GM19238 (cell line): Measurements from ENCODE around the gene INS.

Experiments
- DNase-seq: peaks from one replicate; pipeline ENCODE4 v3.0.0; 2011; ENCODE audit warnings: low spot score; ENCODE audit not compliant: insufficient read length

INS gene

DNA sequence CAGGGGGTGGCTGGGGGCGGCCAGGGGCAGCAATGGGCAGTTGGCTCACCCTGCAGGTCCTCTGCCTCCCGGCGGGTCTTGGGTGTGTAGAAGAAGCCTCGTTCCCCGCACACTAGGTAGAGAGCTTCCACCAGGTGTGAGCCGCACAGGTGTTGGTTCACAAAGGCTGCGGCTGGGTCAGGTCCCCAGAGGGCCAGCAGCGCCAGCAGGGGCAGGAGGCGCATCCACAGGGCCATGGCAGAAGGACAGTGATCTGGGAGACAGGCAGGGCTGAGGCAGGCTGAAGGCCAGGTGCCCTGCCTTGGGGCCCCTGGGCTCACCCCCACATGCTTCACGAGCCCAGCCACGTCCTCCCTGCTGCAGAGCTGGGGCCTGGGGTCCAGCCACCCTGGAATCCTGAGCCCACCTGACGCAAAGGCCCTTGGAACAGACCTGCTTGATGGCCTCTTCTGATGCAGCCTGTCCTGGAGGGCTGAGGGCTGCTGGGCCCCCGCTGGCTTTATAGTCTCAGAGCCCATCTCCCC is at the start of gene INS:
INS (minus strand) TSS at position 474 of the 524 bp plus-strand sequence; CDS start at position 236, 238 bp downstream.
- DNase-seq, result no peak

DNA sequence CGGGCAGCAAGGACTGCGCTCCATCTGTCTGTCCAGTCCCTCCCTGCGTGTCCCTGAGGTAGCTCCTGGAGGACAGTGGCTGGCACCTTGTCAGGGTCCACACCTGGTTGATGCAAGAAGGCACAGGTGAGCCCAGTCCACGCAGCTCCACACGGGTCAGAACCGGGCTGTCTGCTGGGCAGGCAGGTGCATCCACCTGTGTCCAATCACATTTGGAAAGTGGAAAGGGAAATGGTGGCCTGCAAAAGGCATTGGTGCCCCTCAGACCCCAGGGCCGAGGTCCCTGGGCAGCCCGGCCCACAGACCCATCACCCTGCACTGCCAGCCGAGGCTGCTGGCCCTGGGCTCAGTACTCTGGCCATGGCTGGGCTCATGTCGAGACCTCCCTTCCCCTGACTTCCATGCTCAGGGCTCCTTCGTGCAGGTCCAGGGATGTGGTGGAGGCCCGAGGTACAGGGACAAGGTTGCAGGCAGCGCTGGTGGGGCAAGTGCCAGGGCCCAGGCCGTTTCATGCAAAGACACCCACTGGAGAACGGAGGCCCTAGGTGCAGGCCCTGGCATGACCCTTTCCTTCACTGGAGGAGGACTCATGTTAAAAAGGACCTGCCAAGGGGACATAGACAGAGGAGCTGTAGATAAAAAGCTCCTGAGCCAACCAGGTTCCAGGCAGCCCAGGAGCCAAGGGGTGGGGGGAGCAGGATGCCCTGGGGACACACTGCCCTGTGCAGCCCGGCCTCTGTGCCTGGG is 49.5 kb upstream of the INS start:
- DNase-seq, result no peak

DNA sequence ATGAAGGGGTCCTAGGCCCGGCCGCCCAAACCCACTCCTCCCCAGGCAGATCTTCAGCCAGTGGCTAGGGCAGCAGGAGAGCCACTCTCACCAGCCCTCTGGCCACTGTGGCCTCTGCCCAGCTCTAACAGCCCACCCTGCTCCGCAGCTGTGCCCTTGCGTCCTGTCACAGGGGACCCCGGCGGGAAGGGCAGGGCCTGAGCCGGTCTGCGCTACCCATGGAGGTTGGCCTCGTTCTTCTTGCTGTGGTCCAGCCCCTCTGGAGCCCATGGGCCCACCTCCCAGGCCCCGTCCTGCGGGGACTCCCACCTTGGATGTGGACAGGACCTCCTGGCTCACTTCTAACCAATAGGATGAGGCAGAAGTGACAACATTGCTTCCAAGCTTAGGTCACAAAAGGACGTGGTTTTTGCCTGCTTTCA is 48.9 kb upstream of the INS start:
- no peak for DNase-seq

GRCh38 chr11:2209370-2209801 is 48.4 kb upstream of the INS start:
- DNase-seq, result no peak

- DNase-seq, result no peak
These were observed 47.8 kb upstream of the INS start for GRCh38 chr11:2208691-2209369.

DNA sequence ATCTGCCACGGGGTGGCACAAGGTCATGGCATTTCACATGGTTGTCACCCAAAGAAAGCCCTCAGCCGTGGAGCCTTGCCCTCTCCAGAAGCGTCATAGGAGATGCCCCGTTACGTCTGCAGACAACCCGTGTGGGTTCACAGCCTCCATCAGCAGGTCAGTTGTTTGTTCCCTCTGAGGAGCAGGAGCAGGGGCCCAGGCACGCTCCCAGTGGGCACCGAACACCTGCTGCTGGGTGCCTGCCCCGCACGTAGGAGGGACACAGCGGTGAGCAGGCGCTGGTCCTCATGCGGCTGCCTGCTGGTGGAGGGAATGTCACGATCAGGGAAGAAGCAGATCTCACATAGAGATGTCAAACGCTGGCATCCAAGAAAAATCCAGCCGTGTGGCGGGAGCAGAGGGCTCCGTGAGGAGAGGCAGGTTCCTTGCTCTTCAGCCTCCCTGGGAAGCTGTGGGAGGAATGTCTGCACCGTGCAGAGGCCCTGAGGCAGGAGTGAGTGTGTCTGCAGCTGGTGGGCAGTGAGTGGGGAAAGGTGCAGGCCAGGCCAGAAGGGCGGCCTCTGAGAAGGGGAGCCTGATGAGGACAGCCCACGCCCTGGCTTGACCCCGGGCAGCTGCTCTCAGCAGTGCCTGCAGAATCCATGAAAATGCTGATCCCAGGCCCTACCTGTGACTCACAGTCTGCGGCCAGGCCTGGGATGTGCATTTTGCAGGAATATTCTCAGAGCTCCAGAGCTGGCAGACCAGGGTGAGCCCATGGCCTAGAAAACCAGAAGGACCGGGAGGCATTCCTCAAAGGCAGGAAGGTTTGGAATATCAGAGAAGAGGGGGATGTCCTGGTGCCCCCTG is 47.0 kb upstream of the INS start:
- DNase-seq, result no peak

DNA sequence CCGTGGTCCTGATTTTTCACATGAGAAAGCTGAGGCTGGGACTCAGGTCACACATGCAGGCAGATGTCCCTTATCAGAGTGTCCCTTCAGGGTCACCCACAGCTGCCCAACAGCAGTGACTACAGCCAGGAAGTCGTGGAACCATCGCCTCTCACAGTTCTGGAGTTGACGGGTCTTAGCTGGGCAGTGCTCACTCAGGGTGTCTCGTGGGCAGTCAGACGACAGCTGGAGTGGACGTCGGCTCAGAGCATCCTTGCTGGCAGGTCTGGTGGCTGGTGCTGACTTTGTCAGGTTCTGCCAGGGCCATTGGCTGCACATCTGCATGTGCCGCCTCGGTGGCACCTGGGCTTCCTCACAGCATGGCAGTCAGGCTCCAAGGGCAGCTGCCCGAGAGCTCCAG is 46.2 kb upstream of the INS start:
- no peak for DNase-seq

GRCh38 chr11:2205981-2206690 is 45.1 kb upstream of the INS start:
- no peak for DNase-seq

GRCh38 chr11:2205214-2205720 is 44.3 kb upstream of the INS start:
- no peak for DNase-seq

GRCh38 chr11:2204361-2205213 is 43.6 kb upstream of the INS start:
- no peak for DNase-seq

- DNase-seq, result no peak
These were observed 42.6 kb upstream of the INS start for GRCh38 chr11:2203440-2204259.

DNA sequence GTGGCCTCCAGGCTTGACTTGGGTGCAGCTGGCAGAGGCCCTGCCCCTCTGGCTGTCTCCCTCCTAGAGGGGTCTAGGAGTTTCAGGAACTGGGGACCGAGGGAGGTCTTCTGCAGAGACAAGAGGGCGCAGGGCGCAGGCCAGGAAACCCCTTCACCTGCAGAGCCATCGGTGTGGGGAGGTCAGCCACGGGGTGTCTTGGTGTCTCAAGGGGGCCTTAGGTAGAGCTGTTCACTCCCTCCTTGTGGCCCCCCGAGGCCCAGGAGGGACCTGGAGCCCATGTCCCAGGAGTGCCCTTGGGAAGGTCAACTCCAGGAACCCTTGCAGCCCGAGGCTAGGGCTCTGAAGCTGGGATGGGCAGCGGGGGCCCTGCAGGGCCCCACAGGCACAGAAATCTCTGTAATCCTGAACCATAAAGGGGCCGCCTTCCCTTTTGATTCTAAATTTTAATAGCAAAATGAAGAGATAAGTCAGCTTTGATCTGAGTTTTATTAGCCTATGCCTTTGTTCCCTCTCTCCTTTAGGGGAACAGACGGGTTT is 42.0 kb upstream of the INS start:
- no peak for DNase-seq

DNA sequence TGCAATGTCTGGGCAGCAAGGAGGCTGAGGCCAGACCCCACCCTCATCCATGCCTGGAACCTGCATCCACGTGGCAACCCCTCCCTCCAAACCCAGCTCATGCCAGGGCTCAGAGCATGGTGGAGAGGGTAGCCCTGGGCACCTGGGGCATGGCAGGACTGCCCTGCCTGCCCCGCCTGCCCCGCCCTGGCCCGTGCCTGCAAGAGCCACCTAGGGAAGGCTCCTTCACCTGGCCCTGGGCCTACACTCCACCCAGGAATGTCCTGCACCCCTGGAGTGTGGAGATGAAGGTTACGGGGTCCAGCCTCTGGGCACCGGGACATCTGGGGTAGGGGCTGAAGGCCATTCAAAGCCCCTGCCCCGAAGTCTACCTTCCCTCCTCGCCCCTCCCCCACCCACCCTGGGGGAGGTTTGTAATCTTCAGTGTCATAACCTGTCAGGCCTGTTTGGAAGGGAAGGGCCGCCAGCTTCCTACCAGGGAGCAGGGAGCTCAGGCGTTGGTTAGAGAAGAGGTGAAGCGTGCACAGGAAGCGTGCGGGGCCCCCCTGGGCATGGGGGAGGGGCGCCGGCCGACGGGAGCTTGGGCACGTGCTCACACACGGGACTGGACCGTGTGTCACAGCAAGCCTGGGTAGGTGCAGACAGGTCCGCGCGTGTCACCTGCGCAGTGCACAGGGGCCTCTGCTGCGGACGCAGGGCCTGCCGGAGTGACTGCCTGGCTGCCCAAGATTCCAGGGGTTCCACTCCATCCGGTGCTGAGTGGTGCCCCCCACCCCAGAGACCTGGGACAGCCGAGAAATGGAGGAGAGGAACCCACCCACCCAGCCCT is 41.3 kb upstream of the INS start:
- DNase-seq, result no peak

GRCh38 chr11:2201542-2201941 is 40.5 kb upstream of the INS start:
- no peak for DNase-seq

GRCh38 chr11:2200957-2201519 is 40.0 kb upstream of the INS start:
- no peak for DNase-seq

DNA sequence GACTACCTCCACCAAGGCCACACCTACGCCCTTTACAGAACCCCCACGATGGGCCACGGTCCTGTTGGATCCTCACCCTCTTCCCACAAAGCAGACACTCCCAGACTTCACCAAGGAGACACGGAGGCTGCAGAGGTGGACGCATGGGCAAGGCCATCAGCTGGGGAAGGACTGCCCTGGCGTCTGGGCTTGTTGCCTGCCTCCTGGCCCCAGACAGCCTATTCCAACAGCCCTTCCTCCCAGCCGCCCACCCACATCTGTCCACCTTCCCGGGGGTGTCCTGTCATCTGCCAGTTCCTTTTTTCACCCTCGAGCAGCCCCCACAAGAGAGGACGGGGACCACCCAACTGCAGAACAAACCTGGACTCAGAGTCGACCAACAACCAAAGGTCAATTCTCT is 39.5 kb upstream of the INS start:
- no peak for DNase-seq

DNA sequence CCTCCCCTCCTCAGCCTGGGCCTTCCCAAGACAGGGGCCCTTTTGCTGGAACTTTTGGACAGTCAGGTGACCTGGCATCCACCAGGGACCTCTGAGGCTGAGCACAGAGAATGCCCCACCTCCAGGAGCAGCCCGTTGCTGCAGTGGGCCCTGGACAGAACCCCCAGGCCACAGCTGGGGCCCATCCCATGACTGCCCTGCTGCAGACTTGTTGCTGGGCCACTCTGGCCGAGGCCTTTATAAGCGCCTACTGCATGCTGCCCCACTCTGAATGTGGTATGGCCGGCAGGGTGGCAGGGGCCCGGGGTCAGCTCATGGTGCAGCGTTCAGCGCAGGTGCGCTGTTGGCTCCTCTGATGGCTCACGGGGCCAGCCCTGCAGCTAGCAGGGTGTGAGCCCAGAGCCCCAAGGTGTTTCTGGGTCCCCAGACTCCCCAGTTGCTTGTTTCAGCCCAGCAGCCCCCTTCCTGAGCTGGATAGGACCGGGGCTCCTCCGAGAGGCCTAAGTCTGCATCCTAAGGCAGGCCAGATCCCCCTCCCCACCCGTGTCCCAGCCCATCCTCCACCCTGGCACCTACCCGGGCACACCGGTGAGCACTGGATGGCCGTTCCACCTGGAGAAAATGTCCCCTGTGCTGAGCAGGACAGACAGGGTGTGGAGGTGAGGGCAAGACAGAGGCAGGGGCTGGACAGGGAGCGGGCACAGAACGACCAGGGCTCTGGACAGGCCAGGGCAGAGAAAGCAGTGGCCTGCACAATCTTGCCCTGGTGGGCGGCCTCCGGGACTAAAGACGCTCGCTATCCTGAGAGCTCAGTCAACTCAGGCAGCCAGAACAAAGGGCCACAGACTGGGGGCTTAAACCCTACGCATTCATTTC is 38.7 kb upstream of the INS start:
- DNase-seq, result no peak
